ENCODE data around the gene BEST3.

Gene BEST3

DNA sequence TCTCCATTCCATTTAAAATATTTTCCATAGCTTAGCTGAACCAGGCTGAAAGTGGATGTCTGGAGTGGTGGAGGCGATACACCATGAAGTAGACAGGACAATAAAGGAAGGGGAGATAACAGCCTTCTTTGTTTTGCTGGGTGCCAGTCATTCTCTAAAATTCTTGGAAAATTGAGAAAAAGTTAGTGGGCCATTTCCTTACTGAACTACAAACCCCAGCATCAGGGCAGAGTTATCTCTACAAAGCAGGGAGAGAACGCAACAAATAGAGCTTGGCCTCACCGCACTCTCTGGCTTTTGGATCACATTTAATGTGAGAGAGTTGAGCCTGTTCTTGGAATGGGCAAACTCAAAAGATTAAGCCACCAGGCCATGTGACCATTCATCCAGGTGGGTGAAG lies 47.2 kb downstream of the BEST3 start:
- TF ChIP-seq ZFX (IDR thresholded peaks at IDR 0.05), result no peak
- TF ChIP-seq, protein P1, sequence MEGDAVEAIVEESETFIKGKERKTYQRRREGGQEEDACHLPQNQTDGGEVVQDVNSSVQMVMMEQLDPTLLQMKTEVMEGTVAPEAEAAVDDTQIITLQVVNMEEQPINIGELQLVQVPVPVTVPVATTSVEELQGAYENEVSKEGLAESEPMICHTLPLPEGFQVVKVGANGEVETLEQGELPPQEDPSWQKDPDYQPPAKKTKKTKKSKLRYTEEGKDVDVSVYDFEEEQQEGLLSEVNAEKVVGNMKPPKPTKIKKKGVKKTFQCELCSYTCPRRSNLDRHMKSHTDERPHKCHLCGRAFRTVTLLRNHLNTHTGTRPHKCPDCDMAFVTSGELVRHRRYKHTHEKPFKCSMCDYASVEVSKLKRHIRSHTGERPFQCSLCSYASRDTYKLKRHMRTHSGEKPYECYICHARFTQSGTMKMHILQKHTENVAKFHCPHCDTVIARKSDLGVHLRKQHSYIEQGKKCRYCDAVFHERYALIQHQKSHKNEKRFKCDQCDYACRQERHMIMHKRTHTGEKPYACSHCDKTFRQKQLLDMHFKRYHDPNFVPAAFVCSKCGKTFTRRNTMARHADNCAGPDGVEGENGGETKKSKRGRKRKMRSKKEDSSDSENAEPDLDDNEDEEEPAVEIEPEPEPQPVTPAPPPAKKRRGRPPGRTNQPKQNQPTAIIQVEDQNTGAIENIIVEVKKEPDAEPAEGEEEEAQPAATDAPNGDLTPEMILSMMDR (conservative IDR thresholded peaks at IDR 0.05), result no peak
- H3K27ac ChIP-seq, result no peak overlapping the region

DNA sequence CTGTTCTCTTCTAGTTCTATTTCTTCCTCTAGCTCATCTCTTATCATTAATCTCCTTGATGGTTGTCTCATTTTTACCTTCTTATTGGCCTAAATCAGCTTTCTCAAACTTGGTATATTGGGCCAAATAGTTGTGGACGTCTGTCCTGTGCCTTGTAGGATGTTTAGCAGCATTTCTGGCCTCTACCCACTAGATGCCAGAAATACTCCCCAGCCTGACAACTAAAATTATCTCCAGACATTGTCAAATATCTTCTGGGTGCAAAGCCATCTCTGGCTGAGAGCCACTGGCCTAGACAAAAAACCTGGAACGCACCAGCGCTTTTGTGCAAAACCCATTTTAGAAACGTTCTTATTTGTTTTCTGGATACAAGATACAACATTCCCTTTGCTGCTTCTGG lies 49.6 kb downstream of the BEST3 start:
- TF ChIP-seq ZFX (IDR thresholded peaks at IDR 0.05), result no peak
- TF ChIP-seq, protein P1 (conservative IDR thresholded peaks at IDR 0.05), result peak; percentile 45
- H3K27ac ChIP-seq, result no peak overlapping the region

GRCh38 chr12:69648476-69648875 lies 50.6 kb downstream of the BEST3 start:
- no peak for TF ChIP-seq ZFX (IDR thresholded peaks at IDR 0.05)
- TF ChIP-seq, protein P1 (conservative IDR thresholded peaks at IDR 0.05), result no peak
- no peak overlapping the region for H3K27ac ChIP-seq

- H3K27ac ChIP-seq, result no peak overlapping the region
- TF ChIP-seq, protein P1 (conservative IDR thresholded peaks at IDR 0.05), result no peak
These were observed 51.9 kb downstream of the BEST3 start for GRCh38 chr12:69647178-69647577.

DNA sequence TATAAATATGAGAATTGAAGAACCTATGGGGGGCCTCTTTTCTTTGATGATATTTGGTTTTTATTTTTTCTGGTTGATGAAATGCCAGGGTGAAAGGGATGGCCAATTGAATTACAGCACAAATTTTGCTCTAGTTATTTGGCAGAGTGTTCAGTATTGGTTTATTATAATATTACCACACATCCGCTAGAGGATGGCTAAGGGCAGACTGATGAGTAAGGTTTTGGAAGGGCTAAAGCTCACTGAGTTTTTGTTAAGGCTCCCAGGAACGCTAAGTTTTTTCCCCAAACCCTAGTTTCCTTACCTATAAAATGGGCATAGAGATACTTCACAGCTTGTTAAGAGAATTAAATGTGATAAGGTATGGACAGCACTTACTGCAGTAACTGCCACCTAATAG lies 54.1 kb downstream of the BEST3 start:
- TF ChIP-seq, protein P1 (conservative IDR thresholded peaks at IDR 0.05), result no peak
- TF ChIP-seq ZFX (IDR thresholded peaks at IDR 0.05), result no peak
- no peak overlapping the region for H3K27ac ChIP-seq

DNA sequence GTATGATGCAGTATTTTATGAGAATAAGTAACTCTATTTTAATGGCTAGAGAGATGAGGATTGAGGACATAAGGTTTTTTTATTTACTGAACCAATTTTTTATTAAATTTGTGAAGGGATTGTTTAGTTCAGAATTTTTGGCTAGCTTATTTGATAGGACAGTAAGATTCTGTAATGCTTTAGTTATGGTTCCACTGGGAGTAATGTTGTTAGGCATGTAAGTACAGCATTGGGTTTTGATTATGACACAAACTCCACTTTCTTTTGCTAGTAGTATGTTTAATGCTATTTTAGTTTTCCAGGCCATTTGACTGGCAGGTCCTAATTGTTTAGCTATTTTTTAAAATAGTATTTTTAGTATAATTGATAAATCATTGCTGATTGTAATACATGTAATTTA lies 54.6 kb downstream of the BEST3 start:
- no peak for TF ChIP-seq ZFX (IDR thresholded peaks at IDR 0.05)
- TF ChIP-seq, protein P1 (conservative IDR thresholded peaks at IDR 0.05), result no peak

GRCh38 chr12:69642531-69642930 lies 56.6 kb downstream of the BEST3 start:
- no peak overlapping the region for H3K27ac ChIP-seq
- no peak for TF ChIP-seq ZFX (IDR thresholded peaks at IDR 0.05)
- TF ChIP-seq, protein P1 (conservative IDR thresholded peaks at IDR 0.05), result no peak

More for the DNA sequence above, 54.6 kb downstream of the BEST3 start:
- H3K27ac ChIP-seq, result no peak overlapping the region

All from C4-2B (cell line).